ENCODE data around the gene SLC9B2. TPM values are rescaled to one million over a fixed set of nuclear protein-coding genes. Genes with fewer than 3 reads are reported as not detected.

SLC9B2 gene
- polyA plus RNA-seq, 1 of the 3 experiments (the other 2 are of a cell fraction), result 11.2 TPM

GRCh38 chr4:103075894-103076746, 441 bp downstream of the SLC9B2 start (continued):
- TF ChIP-seq, protein P1, sequence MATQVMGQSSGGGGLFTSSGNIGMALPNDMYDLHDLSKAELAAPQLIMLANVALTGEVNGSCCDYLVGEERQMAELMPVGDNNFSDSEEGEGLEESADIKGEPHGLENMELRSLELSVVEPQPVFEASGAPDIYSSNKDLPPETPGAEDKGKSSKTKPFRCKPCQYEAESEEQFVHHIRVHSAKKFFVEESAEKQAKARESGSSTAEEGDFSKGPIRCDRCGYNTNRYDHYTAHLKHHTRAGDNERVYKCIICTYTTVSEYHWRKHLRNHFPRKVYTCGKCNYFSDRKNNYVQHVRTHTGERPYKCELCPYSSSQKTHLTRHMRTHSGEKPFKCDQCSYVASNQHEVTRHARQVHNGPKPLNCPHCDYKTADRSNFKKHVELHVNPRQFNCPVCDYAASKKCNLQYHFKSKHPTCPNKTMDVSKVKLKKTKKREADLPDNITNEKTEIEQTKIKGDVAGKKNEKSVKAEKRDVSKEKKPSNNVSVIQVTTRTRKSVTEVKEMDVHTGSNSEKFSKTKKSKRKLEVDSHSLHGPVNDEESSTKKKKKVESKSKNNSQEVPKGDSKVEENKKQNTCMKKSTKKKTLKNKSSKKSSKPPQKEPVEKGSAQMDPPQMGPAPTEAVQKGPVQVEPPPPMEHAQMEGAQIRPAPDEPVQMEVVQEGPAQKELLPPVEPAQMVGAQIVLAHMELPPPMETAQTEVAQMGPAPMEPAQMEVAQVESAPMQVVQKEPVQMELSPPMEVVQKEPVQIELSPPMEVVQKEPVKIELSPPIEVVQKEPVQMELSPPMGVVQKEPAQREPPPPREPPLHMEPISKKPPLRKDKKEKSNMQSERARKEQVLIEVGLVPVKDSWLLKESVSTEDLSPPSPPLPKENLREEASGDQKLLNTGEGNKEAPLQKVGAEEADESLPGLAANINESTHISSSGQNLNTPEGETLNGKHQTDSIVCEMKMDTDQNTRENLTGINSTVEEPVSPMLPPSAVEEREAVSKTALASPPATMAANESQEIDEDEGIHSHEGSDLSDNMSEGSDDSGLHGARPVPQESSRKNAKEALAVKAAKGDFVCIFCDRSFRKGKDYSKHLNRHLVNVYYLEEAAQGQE (IDR thresholded peaks at IDR 0.05; ENCODE audit: low read depth, low read length), result no peak
- TF ChIP-seq TCF12 (IDR thresholded peaks at IDR 0.05) (no peak), RCOR1 (IDR thresholded peaks at IDR 0.05; ENCODE audit: low read length) (no peak), YY1 (IDR thresholded peaks at IDR 0.05; ENCODE audit: low read depth) (no peak), FOSL2 (IDR thresholded peaks at IDR 0.05; ENCODE audit: borderline replicate concordance, low read depth) (no peak), MXI1 (IDR thresholded peaks at IDR 0.05; ENCODE audit: low read depth, low read length) (peak; percentile 18; the same call in 1 of the 2 replicates), RFX5 (IDR thresholded peaks at IDR 0.05; ENCODE audit: low read length) (no peak), RAD21 (IDR thresholded peaks at IDR 0.05; ENCODE audit: low read length) (no peak), RXRA (IDR thresholded peaks at IDR 0.05; ENCODE audit: borderline replicate concordance, low read depth) (no peak), GATA2 (CRISPR knock-in tag; IDR thresholded peaks at IDR 0.05) (0 out of 2 replicates have a peak, but pooled peaks have one; percentile 19), CHD2 (IDR thresholded peaks at IDR 0.05; ENCODE audit: low read length, partially characterized antibody) (no peak)
- TF ChIP-seq, protein P2, sequence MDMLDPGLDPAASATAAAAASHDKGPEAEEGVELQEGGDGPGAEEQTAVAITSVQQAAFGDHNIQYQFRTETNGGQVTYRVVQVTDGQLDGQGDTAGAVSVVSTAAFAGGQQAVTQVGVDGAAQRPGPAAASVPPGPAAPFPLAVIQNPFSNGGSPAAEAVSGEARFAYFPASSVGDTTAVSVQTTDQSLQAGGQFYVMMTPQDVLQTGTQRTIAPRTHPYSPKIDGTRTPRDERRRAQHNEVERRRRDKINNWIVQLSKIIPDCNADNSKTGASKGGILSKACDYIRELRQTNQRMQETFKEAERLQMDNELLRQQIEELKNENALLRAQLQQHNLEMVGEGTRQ (IDR thresholded peaks at IDR 0.05; ENCODE audit: borderline replicate concordance, low read depth, low read length), result no peak
- TF ChIP-seq, protein P3, sequence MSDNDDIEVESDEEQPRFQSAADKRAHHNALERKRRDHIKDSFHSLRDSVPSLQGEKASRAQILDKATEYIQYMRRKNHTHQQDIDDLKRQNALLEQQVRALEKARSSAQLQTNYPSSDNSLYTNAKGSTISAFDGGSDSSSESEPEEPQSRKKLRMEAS (IDR thresholded peaks at IDR 0.05; ENCODE audit: low read depth), result peak; percentile 81; the same call in 1 of the 2 replicates

GRCh38 chr4:103075435-103075893, 1.1 kb downstream of the SLC9B2 start:
- H3K27ac ChIP-seq (ENCODE audit: low read depth in 2 of 2, low read length in 1 of 2), result peak overlapping the region; percentile 69 to 86

More at GRCh38 chr4:103075435-103075893, 1.1 kb downstream of the SLC9B2 start:
- CTCF ChIA-PET, result interaction anchor here (1.0 to 3.0 kb wide), 5 partner anchors 12 to 46 kb away, joined by 4 to 12 read pairs (median 5); partner anchors contain the start of gene BDH2
- Histone ChIP-seq H3K27me3 (ENCODE audit: insufficient read depth) (no peaks in the 10 kb centered on the region), H4K20me1 (ENCODE audit: insufficient read depth) (no peaks in the 10 kb centered on the region), H2AFZ (ENCODE audit: low read depth) (peak overlapping the region; percentile 80), H3F3A (replicated peaks; ENCODE audit: insufficient read depth) (no peaks in the 10 kb centered on the region), H3K9ac (peak overlapping the region; percentile 90), H3K4me2 (peak overlapping the region; percentile 82), H3K4me1 (ENCODE audit: control insufficient read depth in 1 of 2, insufficient read depth in 2 of 2, low read depth in 1 of 2, low read length in 1 of 2) (peaks cover 0 to 7% of the 10 kb centered on the region in 2 experiments; a peak in 2 of 4 replicates), H3K79me2 (ENCODE audit: insufficient read depth) (peaks cover 54% of the 10 kb centered on the region), H3K4me3 (ENCODE audit: low read depth in 2 of 2, low read length in 1 of 2) (peak overlapping the region; percentile 76 to 86), H3K9me2 (no peaks in the 10 kb centered on the region), H3K36me3 (replicated peaks in 1 of 2; ENCODE audit: control insufficient read depth in 1 of 2, insufficient read depth in 2 of 2, low read length in 1 of 2) (peaks cover 8 to 10% of the 10 kb centered on the region in 2 experiments), H3K9me3 (no peaks in the 10 kb centered on the region)
- DNase-seq, result peak; percentile 26
- POLR2A ChIA-PET, result interaction anchor here (0.7 kb wide), 1 partner anchor 638 kb away, joined by 3 read pairs; no protein-coding TSS in a partner anchor
- no peak for TF ChIP-seq GABPA (IDR thresholded peaks at IDR 0.05; ENCODE audit: low read depth)
- peak; percentile 37; the same call in 1 of the 2 replicates for TF ChIP-seq MXI1 (IDR thresholded peaks at IDR 0.05; ENCODE audit: low read depth, low read length)
- TF ChIP-seq, protein P2 (IDR thresholded peaks at IDR 0.05; ENCODE audit: borderline replicate concordance, low read depth, low read length), result no peak
- TF ChIP-seq, protein P4, sequence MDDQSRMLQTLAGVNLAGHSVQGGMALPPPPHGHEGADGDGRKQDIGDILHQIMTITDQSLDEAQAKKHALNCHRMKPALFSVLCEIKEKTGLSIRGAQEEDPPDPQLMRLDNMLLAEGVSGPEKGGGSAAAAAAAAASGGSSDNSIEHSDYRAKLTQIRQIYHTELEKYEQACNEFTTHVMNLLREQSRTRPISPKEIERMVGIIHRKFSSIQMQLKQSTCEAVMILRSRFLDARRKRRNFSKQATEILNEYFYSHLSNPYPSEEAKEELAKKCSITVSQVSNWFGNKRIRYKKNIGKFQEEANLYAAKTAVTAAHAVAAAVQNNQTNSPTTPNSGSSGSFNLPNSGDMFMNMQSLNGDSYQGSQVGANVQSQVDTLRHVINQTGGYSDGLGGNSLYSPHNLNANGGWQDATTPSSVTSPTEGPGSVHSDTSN (IDR thresholded peaks at IDR 0.05), result no peak
- WGBS (ENCODE audit: low lambda C conversion rate), result 16% methylated on average over 4 of the region's 4 CpGs
